ENCODE results near the gene FCHO2.
"Not testable (repeated sequence)": the region's sequence is repeated elsewhere in the genome, so short reads cannot be mapped to it uniquely, and the experiment has no call there.

The FCHO2 gene

GRCh38 chr5:72955768-72956323 is at the start of gene FCHO2:
FCHO2 (plus strand) TSS chr5:72956041; CDS start chr5:72956097, 56 bp downstream.
- DNase-seq = peak; percentile 96

- DNase-seq = no peak
Measured at GRCh38 chr5:72906806-72907205, 49.0 kb upstream of the FCHO2 start.

- DNase-seq = no peak
Measured at GRCh38 chr5:72908664-72909063, 47.2 kb upstream of the FCHO2 start.

- DNase-seq = no peak
Measured at GRCh38 chr5:72917371-72917776, 38.5 kb upstream of the FCHO2 start.

GRCh38 chr5:72920690-72921502 is 34.9 kb upstream of the FCHO2 start:
- peak; percentile 83 for DNase-seq

GRCh38 chr5:72921886-72922285 is 34.0 kb upstream of the FCHO2 start:
- DNase-seq = peak; percentile 87

GRCh38 chr5:72922422-72922821 is 33.4 kb upstream of the FCHO2 start:
- peak; percentile 67 for DNase-seq

GRCh38 chr5:72925336-72926010 is 30.4 kb upstream of the FCHO2 start:
- DNase-seq = no peak

- not testable (repeated sequence) for DNase-seq
Measured at GRCh38 chr5:72932686-72933085, 23.2 kb upstream of the FCHO2 start.

GRCh38 chr5:72934953-72935725 is 20.7 kb upstream of the FCHO2 start:
- DNase-seq = not testable (repeated sequence)

GRCh38 chr5:72936893-72937292 is 18.9 kb upstream of the FCHO2 start:
- DNase-seq = no peak

- no peak for DNase-seq
Measured at GRCh38 chr5:72937517-72938061, 18.3 kb upstream of the FCHO2 start.

- no peak for DNase-seq
Measured at GRCh38 chr5:72938206-72938605, 17.6 kb upstream of the FCHO2 start.

- no peak for DNase-seq
Measured at GRCh38 chr5:72940082-72940481, 15.8 kb upstream of the FCHO2 start.

- no peak for DNase-seq
Measured at GRCh38 chr5:72943307-72943706, 12.5 kb upstream of the FCHO2 start.

GRCh38 chr5:72947498-72947897 is 8.3 kb upstream of the FCHO2 start:
- DNase-seq = no peak

GRCh38 chr5:72949481-72949880 is 6.4 kb upstream of the FCHO2 start:
- no peak for DNase-seq

- peak; percentile 6 for DNase-seq
Measured at GRCh38 chr5:72951671-72952468, 4.0 kb upstream of the FCHO2 start.

- DNase-seq = no peak
Measured at GRCh38 chr5:72954389-72954788, 1.5 kb upstream of the FCHO2 start.

GRCh38 chr5:72955143-72955767 is 586 bp upstream of the FCHO2 start:
- DNase-seq = peak; percentile 70

- DNase-seq = peak; percentile 64
Measured at GRCh38 chr5:72956324-72957140, 691 bp downstream of the FCHO2 start.
